ENCODE measurements around the gene RIMS4.

The RIMS4 gene

GRCh38 chr20:44738813-44739477 is 71.4 kb downstream of the RIMS4 start:
- TF ChIP-seq CTCF (IDR thresholded peaks at IDR 0.05; ENCODE audit: control insufficient read depth, extremely low read depth, insufficient read depth): no peak
- H3K4me3 ChIP-seq (ENCODE audit: low read depth, low read length): peak overlapping the region; percentile 18; the same call in 1 of the 2 replicates
- DNase-seq (ENCODE audit: low read depth): peak; percentile 83

- no peak overlapping the region for H3K4me3 ChIP-seq (ENCODE audit: low read depth, low read length)
- DNase-seq (ENCODE audit: low read depth): no peak
- no peak for TF ChIP-seq CTCF (IDR thresholded peaks at IDR 0.05; ENCODE audit: control insufficient read depth, extremely low read depth, insufficient read depth)
These were observed 73.2 kb downstream of the RIMS4 start for GRCh38 chr20:44737116-44737515.

- H3K4me3 ChIP-seq (ENCODE audit: low read depth, low read length): no peak overlapping the region
- DNase-seq (ENCODE audit: low read depth): no peak
- TF ChIP-seq CTCF (IDR thresholded peaks at IDR 0.05; ENCODE audit: control insufficient read depth, extremely low read depth, insufficient read depth): no peak
These were observed 74.0 kb downstream of the RIMS4 start for GRCh38 chr20:44736170-44737021.

- H3K4me3 ChIP-seq (ENCODE audit: low read depth, low read length): no peak overlapping the region
- DNase-seq (ENCODE audit: low read depth): no peak
- no peak for TF ChIP-seq CTCF (IDR thresholded peaks at IDR 0.05; ENCODE audit: control insufficient read depth, extremely low read depth, insufficient read depth)
These were observed 74.6 kb downstream of the RIMS4 start for GRCh38 chr20:44735816-44736169.

GRCh38 chr20:44734938-44735337 is 75.4 kb downstream of the RIMS4 start:
- no peak for DNase-seq (ENCODE audit: low read depth)
- H3K4me3 ChIP-seq (ENCODE audit: low read depth, low read length): no peak overlapping the region
- TF ChIP-seq CTCF (IDR thresholded peaks at IDR 0.05; ENCODE audit: control insufficient read depth, extremely low read depth, insufficient read depth): no peak

GRCh38 chr20:44733341-44734069 is 76.8 kb downstream of the RIMS4 start:
- TF ChIP-seq CTCF (IDR thresholded peaks at IDR 0.05; ENCODE audit: control insufficient read depth, extremely low read depth, insufficient read depth): peak; percentile 94
- H3K4me3 ChIP-seq (ENCODE audit: low read depth, low read length): no peak overlapping the region
- DNase-seq (ENCODE audit: low read depth): peak; percentile 46
